CD4-positive, alpha-beta T cell treated with Interleukin-17A for 1 hour (primary cell): Measurements from ENCODE around the gene GARIN5B.

Experiments
- DNase-seq: peaks from one replicate; pipeline ENCODE4 v3.0.0-alpha.2; 2020

GARIN5B gene

GRCh38 chr19:55319785-55320184, 43.3 kb downstream of the GARIN5B start:
- no peak for DNase-seq

GRCh38 chr19:55316646-55317045, 46.4 kb downstream of the GARIN5B start:
- no peak for DNase-seq

GRCh38 chr19:55315956-55316525, 47.0 kb downstream of the GARIN5B start:
- DNase-seq: no peak

DNA sequence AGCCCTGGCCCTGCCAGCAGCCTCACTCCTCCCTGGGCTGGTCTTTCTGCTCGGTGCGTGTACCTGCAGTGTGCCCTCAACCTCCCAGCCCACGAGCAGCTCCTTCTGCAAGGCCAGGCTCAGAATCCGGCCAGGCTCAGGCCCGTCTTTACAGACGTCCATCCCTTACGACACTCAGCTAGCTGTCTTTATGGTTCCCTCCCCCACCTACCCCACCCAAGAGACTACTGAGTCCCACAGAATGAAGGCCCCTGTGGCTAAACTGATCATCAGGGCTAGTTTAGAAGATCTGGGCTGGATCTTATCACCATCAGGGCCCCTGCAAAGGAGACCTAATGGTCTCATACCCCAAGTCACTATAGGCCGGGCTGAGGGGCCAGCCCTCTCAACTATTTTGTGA, 48.7 kb downstream of the GARIN5B start:
- DNase-seq: no peak

DNA sequence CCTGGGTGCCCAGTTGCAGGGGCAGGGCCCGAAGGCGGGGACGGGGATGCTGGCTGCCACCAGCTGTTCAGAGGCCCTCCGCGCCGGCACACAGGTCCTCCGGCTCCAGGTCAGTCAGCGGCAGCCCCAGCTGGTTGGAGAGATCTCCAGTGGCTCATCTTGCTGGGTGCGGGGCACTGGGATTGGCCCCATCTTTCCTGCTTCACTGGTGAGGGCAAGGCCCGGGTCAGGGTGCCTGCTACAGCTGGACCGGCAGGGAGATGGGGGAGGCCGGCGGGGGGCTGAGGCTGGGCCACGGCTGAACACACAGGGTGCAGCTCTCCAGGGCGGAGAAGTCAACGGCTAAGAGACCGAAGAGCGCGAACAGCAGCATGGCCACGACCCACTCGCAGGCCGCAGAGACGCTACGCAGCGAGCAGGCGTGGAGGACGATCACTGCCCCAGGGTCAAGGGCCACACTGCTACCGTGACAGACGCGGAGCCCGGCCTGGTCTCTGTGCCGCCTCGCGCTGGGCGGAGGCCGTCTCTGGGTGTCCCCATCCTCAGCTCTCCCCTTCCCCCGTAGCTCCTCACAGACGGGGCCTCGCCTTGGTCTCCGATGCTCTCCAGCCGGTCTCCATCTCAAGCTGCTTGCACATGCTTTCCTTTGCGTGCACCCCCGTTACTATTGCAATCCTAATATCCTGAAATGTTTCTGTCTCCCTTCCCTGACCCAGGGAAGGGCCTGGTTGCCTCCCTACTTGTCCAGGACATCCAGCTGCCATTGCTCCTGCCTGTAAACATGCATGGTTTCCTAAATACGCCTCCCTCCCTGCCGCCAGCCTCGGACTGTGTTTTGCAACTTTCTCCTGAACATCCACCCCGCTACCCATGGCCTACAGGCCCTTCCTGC, 50.2 kb downstream of the GARIN5B start:
- DNase-seq: no peak

DNA sequence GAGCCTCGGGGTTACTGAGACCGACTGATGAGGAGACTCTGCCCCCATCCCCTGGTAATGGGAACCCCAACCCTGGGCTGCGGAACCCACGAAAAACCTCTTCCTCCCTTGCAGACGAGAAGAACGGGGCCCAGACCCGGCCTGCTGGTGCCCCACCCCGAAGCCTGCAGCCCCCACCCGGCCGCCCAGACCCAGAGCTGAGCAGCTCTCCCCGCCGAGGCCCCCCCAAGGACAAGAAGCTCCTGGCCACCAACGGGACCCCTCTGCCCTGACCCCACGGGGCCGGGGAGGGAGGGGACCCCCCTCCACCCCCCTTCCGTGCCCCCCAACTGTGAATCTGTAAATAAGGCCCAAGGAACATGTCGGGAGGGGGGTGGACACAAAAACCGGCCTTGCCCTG, 51.3 kb downstream of the GARIN5B start:
- DNase-seq: no peak

DNA sequence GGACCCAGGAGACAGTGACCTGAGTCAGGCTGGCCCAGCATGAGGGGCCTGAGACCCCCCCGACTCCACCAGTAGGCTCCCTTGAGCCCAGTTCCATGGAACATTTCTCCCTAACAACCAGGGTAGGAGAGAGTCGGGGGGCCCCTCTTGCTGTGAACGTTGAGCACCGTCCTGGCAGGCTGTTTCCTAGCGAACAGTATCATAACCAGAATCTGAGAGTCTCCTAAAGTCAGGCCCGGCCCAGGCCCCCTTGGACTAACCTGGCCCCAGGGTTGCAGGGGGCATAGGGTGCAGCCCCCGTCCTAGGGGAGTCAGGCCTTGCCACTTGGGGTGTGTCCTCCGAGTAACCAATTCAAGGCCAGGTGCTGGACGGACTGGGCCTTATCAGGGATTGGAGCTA, 51.7 kb downstream of the GARIN5B start:
- DNase-seq: no peak

DNA sequence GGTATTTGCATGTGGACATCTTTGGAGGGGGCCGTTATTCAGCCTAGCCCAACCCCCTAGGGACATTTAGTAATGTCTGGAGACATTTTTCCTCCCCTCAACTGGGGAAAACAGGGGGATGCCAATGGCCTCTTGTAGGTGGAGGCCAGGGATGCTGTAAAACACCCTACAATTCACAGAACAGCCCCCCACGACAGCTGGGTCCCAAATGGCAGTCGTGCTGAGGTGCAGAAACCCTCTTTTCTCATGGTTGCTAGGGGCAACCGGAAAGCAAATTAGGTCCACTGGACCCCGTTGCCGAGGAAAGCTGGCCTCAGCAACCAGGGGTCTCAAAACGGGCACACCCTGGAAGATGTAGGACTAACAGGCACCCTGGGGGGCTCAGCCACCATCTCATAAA, 52.6 kb downstream of the GARIN5B start:
- DNase-seq: no peak

GRCh38 chr19:55309448-55309847, 53.6 kb downstream of the GARIN5B start:
- DNase-seq: no peak

GRCh38 chr19:55308281-55308680, 54.8 kb downstream of the GARIN5B start:
- no peak for DNase-seq

DNA sequence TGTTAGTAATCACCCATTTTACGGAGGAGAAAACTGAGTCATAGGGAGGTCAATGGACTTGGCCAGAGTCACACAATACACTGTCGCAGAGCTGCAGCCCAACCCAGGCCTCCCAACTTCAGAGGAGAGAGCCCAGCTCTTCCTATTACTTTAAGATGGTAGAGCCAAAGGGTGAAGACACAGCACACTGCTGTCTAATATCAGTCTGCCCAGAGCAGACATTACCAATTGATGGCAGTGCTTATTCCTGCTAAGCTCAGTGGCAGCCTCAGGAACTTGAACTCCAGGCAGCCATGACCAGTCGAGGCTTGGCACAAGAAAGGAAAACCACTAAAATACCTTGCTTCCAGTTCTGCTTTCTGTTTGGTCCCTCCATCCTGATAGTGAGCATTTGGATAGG, 56.3 kb downstream of the GARIN5B start:
- no peak for DNase-seq

GRCh38 chr19:55305983-55306562, 57.0 kb downstream of the GARIN5B start:
- DNase-seq: no peak

DNA sequence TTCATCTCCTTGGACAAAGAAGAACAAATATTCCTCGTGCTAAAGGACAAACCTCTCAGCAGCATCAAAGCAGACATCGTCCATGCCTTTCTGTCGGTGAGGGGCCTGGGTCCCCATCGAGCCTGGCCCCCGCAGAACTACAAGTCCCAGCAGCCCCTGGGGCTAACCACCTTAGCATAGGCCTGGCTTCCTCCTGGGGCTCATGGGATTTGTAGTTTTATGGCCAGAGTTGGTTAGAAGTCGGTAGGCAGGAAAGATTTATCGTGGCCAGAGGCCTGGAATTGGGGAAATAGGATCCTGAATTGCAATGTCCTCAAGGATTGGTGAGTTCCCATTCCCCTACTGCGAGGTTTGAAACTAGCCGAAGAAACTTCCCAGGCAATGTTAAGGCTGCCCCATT, 57.6 kb downstream of the GARIN5B start:
- peak; percentile 69 for DNase-seq

DNA sequence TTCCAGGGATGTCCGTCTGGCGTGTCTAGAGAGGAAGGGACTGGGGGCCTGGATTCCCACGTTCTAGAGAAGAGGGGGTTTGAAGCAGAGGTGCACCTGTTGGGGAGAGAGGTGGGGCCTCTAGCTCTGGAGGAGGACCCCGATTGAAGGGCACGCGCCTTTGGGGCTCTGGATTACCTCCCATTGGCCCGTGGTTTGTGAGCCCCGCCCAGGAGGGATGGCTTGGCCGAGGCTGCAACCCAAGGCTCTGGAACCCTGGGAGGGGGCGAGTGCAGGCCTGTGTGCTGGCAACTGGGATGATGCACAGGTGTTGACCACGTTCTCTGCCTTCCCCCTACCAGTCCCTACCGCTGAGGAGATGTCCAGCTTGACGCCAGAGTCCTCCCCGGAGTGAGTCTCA, 58.1 kb downstream of the GARIN5B start:
- no peak for DNase-seq
